GM19025 (cell line): ENCODE data around the gene MTOR.

Source experiments
- ATAC-seq: cut with Tn5 transposase; IDR thresholded peaks from one replicate; pipeline ENCODE4 v1.9.1; 2021; ENCODE audit warnings: mild to moderate bottlenecking, low read depth, moderate library complexity; ENCODE audit not compliant: unreplicated experiment

The MTOR gene

DNA sequence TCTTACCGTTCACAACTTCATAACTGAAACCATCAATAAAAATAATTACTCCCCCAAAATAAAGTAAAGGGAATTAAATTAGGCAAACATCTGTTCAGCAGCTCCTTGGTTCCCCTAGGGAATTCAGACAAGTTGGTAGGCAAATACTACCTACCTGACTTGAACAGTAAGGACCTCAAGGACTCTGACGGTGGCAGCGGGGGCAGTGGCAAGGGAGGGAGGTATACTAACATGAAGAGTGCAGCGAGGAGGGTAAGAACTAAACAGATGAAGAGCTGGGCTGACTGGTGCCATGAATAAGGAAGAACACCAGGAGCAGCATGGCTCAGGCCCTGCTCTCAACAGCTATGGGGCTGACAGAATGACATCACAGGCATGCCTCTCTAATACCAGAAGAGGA lies 33.1 kb downstream of the MTOR start:
- ATAC-seq = no peak

- ATAC-seq = no peak
These were observed 35.0 kb downstream of the MTOR start for GRCh38 chr1:11227106-11228077.

DNA sequence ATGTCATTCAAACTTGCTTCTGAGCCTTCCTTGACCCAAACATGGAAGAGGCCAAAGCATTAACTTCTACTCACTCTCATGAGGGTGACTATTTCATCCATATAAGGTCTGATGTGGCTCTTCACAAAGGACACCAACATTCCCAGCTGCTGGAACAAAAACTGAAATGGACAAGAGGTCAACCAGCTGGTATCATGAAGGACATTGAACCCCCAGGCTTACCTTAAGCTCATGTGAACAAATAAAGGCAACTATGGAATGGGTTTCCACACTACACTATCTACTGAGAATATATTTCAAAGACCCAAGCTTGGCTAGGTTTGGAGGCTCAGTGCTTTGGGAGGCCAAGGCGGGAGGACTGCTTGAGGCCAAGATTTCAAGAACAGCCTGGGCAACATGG lies 46.3 kb downstream of the MTOR start:
- no peak for ATAC-seq

GRCh38 chr1:11215381-11216005 lies 46.9 kb downstream of the MTOR start:
- no peak for ATAC-seq

- ATAC-seq = no peak
These were observed 47.5 kb downstream of the MTOR start for GRCh38 chr1:11214698-11215380.

GRCh38 chr1:11211925-11212587 lies 50.3 kb downstream of the MTOR start:
- ATAC-seq = no peak

GRCh38 chr1:11211461-11211860 lies 50.9 kb downstream of the MTOR start:
- ATAC-seq = no peak

GRCh38 chr1:11207898-11208611 lies 54.3 kb downstream of the MTOR start:
- ATAC-seq = no peak

DNA sequence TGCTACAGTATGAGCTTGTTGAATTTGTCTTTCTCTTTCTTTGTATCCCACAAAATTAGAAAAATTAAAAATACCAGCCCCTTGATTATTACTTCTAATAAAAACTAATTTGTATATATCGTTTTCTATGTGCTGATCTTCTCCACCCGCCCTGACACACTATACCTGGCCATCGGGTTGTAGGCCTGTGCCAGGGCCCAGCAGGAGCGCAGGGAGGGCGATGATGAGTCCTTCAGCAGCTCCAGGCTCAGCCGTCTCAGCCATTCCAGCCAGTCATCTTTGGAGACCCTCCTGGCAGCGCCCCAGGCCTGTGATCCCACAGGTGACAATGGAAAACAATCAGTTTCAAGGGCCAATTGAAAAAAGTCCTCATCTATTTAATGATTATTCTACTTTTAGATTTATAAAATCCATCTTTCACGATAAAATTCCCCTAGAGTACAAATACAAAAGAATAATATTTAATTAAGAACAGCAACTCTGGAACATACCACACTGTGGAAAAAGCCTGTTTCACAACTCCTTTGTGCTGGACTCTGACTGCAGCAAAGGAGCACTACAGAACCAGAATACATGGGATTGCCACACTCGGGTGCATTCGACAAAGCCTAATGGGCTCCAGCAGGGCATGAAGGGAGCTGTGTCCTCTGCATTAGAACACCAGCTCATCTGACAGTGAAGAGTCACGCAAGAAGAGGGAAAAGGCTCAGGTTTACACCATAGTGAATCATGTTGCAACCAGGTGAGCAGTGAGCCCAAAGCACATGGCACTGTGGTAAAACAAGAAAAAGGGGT lies 57.8 kb downstream of the MTOR start:
- no peak for ATAC-seq

DNA sequence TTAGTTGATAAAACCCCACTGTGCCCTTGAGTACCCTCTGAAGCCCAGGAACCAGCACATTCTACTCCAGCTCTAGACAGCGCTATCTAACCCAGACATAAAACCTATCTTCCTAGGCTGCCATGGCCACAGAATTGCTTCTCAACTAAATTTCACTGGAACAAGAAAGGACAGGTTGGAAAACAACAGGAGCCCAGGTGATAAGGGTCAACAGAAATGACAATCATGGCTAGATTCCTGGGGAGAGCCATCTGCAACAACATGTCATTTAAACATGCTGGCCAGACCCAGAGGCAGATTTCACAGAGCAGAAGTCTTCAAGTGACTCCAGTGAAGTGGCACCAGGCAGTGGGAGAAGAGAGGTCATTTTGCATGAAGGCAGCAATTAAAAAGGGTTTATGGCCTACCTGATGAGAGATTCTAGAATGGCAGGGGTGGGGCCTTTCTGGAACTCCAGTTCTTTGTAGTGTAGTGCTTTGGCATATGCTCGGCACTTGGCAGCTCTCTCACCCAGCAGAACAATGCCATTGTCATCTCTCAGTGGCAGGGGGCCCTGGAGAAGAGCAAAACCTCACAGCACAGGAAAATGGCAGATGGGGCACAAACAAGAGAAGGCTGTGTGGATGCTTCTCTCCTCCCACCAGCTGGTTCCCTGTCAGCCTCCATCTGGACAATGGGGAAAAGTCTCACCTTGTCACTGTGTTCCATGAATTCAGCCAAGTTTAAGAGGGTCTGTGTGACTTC lies 63.3 kb downstream of the MTOR start:
- no peak for ATAC-seq

- ATAC-seq = no peak
These were observed 64.1 kb downstream of the MTOR start for GRCh38 chr1:11198257-11198656.

DNA sequence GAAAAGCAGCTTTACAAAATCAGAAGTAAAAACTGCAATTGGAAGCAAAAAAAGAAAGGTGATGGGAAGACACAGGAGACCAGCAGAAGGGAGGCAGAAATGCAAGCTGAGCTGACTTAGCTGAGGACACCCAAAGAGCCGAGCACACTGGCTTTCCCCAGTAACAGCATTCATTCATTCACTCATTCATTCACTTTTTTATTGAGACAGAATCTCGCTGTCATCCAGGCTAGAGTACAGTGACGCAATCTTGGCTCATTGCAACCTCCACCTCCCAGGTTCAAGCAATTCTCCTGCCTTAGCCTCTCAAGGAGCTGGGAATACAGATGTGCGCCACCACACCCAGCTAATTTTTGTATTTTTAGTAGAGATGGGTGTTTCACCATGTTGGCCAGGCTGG lies 65.0 kb downstream of the MTOR start:
- ATAC-seq = no peak

DNA sequence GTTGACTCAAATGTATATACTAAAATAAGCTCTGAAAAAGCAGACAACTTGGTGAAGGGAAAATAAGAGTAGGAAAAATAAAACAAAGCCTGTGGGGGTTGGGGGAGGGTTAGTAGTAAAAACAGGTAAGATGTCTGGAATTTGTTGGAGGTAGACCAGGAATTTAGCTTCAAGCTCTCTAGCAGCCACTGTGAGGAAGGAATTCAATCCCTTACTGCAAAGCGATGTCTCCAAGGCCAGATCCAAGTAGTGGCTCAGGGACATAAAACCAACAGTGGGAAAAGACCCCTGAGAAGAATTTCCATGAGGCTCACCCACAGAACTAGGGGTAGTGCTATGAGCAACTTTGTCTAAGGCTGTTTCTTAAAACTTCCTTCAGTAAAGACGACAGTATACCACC lies 65.4 kb downstream of the MTOR start:
- ATAC-seq = no peak

DNA sequence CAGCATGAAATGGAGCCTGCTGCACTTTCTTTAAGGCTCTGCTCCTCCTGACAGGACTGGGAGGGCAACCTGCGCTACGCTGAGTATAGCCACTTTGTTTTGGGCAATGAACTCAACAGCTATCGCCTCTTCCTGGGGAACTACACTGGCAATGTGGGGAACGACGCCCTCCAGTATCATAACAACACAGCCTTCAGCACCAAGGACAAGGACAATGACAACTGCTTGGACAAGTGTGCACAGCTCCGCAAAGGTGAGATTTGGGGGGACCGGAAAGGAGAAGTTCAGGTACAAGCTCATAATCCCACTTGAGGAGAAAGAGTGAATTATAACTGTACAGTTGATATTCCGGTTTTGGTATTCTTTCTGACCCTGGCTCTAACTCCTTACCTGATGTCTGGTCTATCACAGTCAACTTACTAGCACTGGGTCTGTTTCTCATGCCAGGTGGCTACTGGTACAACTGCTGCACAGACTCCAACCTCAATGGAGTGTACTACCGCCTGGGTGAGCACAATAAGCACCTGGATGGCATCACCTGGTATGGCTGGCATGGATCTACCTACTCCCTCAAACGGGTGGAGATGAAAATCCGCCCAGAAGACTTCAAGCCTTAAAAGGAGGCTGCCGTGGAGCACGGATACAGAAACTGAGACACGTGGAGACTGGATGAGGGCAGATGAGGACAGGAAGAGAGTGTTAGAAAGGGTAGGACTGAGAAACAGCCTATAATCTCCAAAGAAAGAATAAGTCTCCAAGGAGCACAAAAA lies 67.8 kb downstream of the MTOR start:
- ATAC-seq = no peak

GRCh38 chr1:11193376-11193775 lies 69.0 kb downstream of the MTOR start:
- ATAC-seq = no peak

GRCh38 chr1:11188858-11189451 lies 73.4 kb downstream of the MTOR start, which contains the start of gene ANGPTL7:
ANGPTL7 (plus strand) TSS chr1:11189355; CDS start chr1:11189580, 225 bp downstream.
- no peak for ATAC-seq

DNA sequence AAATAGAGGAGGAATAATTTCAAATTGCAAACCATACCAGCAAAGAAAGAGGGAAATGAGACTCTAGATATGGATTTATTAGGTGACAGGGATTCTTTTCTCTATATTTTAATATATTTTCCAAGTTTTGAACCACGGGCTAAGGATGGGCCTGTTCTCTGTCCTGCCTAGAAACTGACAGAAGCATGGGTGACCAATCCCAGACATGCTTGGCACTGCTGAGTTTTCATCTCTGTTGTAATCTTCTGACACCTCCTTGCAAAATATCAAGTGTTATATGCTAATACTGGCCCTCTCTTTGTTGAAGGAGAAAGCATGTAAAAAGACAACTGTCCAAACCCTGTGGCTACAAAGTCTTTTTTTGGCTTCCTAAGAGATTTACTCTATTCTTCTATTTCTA lies 74.0 kb downstream of the MTOR start:
- no peak for ATAC-seq
